Stomach (tissue), 4 donors: ENCODE results near the gene MYRIP.

Experiments used
- CTCF ChIP-seq, 7 experiments: fragments of 450-650 bp in 4 of 7; fragments of 200-600 bp in 3 of 7; sonication (generic) in 3 of 7; IDR thresholded peaks; one replicate each; pipeline ENCODE4 v1.5.1; 2016 to 2019; ENCODE audit warnings: antibody characterized with exemption in 7 of 7, control low read depth in 2 of 7, mild to moderate bottlenecking in 1 of 7
- EP300 ChIP-seq: sonication (generic); formaldehyde crosslinking; IDR thresholded peaks from one replicate; pipeline ENCODE4 v1.6.1; 2017; ENCODE audit warnings: antibody characterized with exemption
- POLR2A ChIP-seq, 4 donors: fragments of 450-650 bp; IDR thresholded peaks; one replicate each; pipeline ENCODE4 v1.6.1; 2016; ENCODE audit warnings: antibody characterized with exemption in 4 of 4, control low read depth in 2 of 4, mild to moderate bottlenecking in 1 of 4, moderate library complexity in 1 of 4
- POLR2AphosphoS5 ChIP-seq, 3 donors: sonication (generic); formaldehyde crosslinking; IDR thresholded peaks; one replicate each; pipeline ENCODE4 v1.6.1; 2016; ENCODE audit warnings: antibody characterized with exemption in 3 of 3

GRCh38 chr3:40043444-40043755 is 234.0 kb downstream of the MYRIP start:
- TF ChIP-seq CTCF (IDR thresholded peaks at IDR 0.05), result no peak
- no peak for TF ChIP-seq POLR2A (IDR thresholded peaks at IDR 0.05)
- no peak for TF ChIP-seq POLR2AphosphoS5 (IDR thresholded peaks at IDR 0.05)
- TF ChIP-seq EP300, result no peak
